Mononuclear cell (primary cell): ENCODE data around the gene SLC44A1. TPM values are rescaled to one million over a fixed set of nuclear protein-coding genes. Genes with fewer than 3 reads are reported as not detected.
A peak's percentile ranks its signal among the peaks of the same experiment; 100 is the strongest.

Experiments
- H3K27me3 ChIP-seq: 2 replicates; pipeline ENCODE4 v1.6.0; 2011; ENCODE audit warnings: low read length, control low read depth; ENCODE audit not compliant: insufficient read depth
- H3K4me1 ChIP-seq: 2 replicates; pipeline ENCODE4 v1.5.1; 2011; ENCODE audit warnings: mild to moderate bottlenecking, low read length, control low read depth; ENCODE audit not compliant: insufficient read depth
- H3K4me3 ChIP-seq: 2 replicates; pipeline ENCODE4 v1.5.1; 2011; ENCODE audit warnings: mild to moderate bottlenecking, low read length, moderate library complexity
- H3K9me3 ChIP-seq: 2 replicates; pipeline ENCODE4 v1.5.1; 2011; ENCODE audit warnings: low read depth, mild to moderate bottlenecking, control low read depth, low read length
- total RNA-seq: library from RNA; depleted of rRNA; stranded (reverse); fragments of >200 nt; gene quantifications from one replicate; pipeline ENCODE4 v1.2.3, GENCODE V29; 2012

SLC44A1 gene
- total RNA-seq, 1 donor, result 8.2 TPM

DNA sequence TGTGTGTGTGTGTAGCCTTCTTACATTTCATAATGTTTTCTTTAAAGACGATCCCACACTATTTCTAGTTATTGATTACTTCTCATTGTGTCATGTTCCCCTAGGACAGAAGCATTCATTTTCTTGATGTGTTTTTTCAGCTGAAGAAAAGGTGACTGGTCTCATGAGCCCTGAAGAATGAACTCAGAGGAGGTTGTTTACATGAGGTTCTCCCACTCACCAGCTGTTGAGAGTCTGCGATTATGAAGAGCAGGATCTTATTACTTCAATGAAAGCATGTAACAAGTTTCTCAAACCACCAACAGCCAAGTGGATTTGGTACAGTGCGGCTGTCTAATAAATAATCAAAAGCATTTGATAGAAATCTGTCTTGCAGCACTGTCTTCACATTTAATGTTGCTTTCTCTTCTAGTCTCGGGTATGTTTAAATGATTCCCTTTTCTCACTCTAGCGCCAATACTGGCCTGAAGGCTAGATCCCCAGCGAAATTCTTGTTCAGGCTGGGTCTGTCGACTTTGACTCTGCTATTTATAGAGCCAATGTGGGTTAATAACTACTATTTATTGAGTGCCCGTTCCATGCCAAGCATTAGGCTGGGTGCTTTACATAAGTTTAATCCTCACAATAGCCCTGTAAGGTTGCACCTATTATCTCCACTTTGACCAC, 193.8 kb downstream of the SLC44A1 start:
- no peak overlapping the region for H3K4me3 ChIP-seq
- no peaks in the 10 kb centered on the region for H3K27me3 ChIP-seq
- H3K9me3 ChIP-seq, result no peaks in the 10 kb centered on the region
- H3K4me1 ChIP-seq, result no peaks in the 10 kb centered on the region

DNA sequence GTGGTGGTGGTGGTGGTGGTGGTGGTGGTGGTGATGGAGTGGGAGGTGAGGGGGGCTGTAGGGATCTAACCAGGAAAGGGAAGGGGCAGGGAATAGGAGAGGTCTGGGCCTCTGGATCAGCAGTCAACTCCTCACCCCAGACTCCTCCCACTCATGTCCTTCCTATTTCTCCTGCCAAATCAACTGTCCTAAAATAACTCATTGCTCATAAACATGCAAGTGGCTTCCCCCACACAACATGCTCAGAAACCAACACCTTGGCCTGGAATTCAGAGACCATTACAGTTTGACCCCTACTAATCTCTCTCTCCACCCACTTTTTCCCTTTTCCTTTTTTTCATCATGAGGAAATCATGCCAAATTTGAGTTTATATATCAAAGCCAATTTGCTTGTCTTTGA, 195.0 kb downstream of the SLC44A1 start:
- Histone ChIP-seq H3K4me3 (no peak overlapping the region), H3K9me3 (no peaks in the 10 kb centered on the region), H3K4me1 (no peaks in the 10 kb centered on the region), H3K27me3 (no peaks in the 10 kb centered on the region)

DNA sequence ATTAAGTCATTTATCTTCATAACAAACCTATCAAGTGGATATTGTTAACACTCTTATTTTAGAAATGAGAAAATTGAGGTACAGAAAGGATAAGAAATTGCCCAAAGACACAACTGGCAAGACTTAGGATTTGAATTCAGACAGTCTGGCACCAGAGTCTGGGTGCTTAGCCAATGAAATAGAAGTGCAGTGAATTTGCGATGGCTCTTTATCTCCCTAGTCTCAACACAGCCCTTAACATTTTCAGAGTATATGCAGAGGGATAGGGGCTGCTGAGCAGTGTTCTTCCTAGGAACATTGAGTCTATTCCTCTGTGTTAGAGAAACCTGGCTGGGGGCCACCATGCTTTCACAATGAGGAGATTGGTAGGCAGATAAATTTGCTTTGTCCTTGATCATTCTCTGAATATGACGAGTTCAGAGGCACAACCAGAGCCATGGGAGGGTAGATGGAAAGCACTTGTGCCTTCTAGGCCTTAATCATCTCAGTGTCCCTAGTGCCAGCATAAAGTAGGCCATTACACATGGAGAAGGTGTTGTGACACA, 197.2 kb downstream of the SLC44A1 start:
- no peaks in the 10 kb centered on the region for H3K9me3 ChIP-seq
- H3K4me3 ChIP-seq, result no peak overlapping the region
- no peaks in the 10 kb centered on the region for H3K27me3 ChIP-seq

DNA sequence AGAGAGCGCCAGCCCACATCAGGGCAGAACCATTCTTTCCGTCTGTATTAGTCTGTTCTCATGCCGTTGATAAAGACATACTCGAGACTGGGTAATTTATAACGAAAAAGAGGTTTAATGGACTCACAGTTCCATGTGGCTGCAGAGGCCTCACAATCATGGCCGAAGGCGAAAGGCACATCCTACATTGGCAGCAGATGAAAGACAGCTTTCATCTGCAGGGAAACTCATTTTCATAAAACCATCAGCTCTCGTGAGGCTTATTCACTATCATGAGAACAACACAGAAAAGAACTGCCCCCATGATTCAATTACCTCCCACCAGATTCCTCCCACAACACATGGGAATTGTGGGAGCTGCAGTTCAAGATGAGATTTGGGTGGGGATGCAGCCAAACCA, 198.7 kb downstream of the SLC44A1 start:
- Histone ChIP-seq H3K27me3 (no peaks in the 10 kb centered on the region), H3K4me1 (peaks cover 5% of the 10 kb centered on the region), H3K9me3 (no peaks in the 10 kb centered on the region), H3K4me3 (no peak overlapping the region)

More for the DNA sequence above, 197.2 kb downstream of the SLC44A1 start:
- no peaks in the 10 kb centered on the region for H3K4me1 ChIP-seq

DNA sequence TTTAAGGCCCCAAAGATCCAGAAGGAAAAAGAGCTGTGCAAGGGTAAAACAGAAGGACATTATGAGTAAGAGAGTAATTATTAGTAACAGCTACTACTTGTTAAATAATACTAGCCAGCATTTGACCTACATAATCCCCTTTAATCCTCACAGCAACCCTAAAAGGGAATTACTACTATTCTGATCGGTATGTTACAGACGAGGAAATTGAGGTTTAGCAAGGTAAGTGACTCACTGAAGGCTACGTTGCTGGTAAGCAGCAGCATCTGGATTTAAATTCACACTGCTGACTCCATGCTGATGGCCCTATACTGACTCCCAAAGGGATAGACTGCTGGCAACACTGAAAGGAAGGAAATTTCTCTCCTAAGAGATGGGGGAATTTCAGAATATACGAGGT, 199.7 kb downstream of the SLC44A1 start:
- Histone ChIP-seq H3K4me1 (peaks cover 10% of the 10 kb centered on the region), H3K27me3 (no peaks in the 10 kb centered on the region), H3K4me3 (no peak overlapping the region), H3K9me3 (no peaks in the 10 kb centered on the region)

DNA sequence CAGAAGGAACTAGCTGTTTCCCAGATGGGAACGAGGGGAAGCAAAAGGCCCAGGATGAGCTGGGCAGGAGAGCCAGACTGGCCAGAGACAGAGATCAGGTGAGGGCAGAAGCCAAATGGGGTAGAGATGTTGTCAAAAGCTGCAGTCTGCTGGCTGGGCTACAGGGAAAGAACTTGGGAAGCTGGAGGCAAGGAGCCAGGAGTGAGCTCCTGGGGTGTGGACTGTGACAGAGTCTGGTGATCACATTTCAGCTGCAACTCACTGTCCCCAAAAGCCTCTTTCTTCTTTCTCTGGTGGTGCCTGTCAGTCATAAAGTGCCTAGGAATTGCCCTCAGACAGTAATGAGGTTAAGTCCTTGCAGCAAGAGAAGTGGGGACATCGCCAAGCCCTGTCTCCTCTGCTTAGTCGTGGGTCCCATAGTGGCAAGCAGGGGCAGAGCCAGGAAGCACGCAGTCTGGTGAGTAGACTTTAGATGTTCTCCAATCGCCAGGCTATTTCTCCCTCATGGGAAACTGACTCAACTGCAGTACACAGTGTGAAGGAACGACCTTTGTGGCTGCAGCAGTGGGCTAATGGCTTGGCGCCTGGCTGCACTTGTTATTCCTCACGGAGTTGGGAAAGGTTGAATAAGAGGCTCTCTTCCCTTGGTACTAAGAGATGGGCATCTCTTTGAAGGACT, 200.9 kb downstream of the SLC44A1 start:
- H3K4me3 ChIP-seq, result no peak overlapping the region
- no peaks in the 10 kb centered on the region for H3K9me3 ChIP-seq
- H3K4me1 ChIP-seq, result peaks cover 10% of the 10 kb centered on the region
- no peaks in the 10 kb centered on the region for H3K27me3 ChIP-seq

DNA sequence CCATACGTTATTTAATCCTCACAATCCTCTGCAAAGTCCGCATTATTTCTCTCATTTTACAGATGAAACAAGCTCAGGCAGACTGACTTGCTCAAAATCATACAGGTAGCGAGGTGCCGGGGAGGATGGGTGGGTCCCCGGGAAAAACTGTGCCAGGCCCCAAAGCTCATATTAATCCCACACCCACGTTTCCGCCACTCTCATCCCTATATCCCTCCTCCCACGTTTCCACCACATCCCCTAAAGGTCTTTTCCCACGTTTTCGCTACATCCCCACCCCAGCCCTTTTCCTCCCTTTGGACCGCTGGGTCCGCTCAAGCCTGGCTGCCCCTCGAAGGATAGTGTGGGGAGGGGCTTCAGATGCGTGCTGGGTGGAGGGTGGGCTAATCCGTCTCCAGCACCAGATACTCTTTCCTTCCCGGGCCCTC, 202.9 kb downstream of the SLC44A1 start:
- peaks cover 10% of the 10 kb centered on the region for H3K4me1 ChIP-seq
- H3K4me3 ChIP-seq, result peak overlapping the region; percentile 61
- H3K27me3 ChIP-seq, result no peaks in the 10 kb centered on the region
- no peaks in the 10 kb centered on the region for H3K9me3 ChIP-seq

DNA sequence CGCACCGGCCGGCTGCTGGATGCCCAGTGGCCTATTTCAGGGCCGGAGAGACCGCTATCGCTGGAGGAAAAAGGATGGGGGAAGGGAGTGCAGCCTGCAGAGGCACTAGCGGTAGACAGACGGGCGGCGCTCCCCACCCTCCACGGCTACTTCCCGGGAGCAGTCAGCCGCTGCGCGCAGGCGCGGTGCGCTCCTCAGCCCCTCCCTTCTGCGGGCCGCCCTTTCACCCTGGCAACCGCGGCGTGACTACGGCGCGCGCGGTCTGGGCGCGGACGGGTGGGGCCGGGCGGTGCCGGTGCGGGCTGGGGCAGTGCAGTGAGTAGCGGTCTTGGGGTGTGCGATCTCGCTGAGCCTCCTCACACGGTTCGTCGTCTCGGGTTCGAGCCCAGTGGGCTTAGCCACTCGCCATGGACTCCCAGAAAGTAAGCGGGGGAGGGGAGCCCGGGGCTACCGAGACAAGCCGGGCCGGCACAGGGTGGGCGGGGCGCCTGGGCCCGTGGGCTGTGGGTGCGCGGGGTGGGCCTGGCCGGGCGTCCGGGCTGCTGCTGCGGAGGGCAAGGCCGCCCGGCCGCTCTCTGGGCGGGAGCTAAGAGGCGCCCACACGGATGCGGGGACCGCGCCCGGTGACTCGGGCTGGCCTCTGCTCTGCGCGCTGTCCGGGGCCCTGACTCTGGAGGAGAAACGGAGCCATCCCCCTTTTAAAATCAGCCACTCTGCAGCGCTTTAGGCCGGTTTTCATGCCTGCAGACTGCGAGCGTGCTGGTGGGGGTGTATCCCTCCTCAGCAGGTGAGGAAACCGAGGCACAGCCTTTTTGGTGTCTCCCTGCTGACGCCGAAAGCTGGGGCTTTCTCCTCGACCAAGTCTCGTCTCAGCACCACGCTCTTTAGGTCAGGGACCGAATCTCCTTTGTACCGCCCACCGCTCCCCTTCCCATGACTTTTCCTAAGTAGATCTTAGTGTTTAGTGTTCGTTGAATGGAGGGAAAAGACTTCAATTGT, 203.7 kb downstream of the SLC44A1 start, which contains the start of gene FSD1L:
FSD1L (plus strand) TSS at position 221 of the 999 bp plus-strand sequence; CDS start at position 408, 187 bp downstream.
- no peaks in the 10 kb centered on the region for H3K9me3 ChIP-seq
- H3K4me3 ChIP-seq, result peak within 1 kb of the TSS; percentile 61
- peaks cover 10% of the 10 kb centered on the region for H3K4me1 ChIP-seq
- no peaks in the 10 kb centered on the region for H3K27me3 ChIP-seq

DNA sequence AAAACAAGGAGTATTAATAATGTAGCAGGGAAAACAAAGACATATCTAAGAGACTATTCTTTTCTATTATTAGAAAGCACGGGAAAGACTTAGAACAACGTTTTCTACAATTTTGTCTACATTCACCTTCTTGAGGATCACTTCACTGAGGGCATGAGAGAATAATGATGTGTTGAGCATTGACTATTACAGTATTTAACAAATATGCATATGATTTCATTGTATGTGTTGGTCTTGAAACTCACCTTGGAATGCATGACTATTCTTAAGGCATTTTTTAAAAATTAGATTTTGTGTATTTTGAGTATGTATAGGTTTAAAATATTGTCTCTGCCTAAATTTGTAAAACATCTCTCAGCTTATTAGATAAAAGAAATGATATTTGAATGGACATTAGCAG, 204.6 kb downstream of the SLC44A1 start:
- Histone ChIP-seq H3K4me3 (no peak overlapping the region), H3K27me3 (no peaks in the 10 kb centered on the region), H3K4me1 (peaks cover 10% of the 10 kb centered on the region), H3K9me3 (no peaks in the 10 kb centered on the region)

DNA sequence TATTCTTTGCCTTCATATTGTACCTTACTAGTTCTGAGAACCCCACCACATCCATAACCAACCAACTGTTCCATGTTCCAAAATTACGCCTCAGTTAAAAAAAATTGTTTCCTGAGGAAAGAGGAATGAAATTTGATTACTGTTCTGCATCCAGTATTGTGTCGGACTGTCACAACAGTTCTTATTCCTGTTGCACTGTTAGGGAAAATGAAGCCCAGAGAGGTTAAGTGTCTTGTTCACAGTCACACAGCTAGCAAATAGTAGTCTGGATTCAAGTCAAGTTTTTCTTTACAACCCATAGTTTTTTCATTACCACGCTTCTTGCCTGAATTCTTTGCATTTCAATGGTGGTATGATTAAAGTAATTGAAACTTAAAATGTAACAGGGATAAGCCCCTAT, 207.7 kb downstream of the SLC44A1 start:
- peaks cover 10% of the 10 kb centered on the region for H3K4me1 ChIP-seq
- no peak overlapping the region for H3K4me3 ChIP-seq
- no peaks in the 10 kb centered on the region for H3K27me3 ChIP-seq
- H3K9me3 ChIP-seq, result no peaks in the 10 kb centered on the region

DNA sequence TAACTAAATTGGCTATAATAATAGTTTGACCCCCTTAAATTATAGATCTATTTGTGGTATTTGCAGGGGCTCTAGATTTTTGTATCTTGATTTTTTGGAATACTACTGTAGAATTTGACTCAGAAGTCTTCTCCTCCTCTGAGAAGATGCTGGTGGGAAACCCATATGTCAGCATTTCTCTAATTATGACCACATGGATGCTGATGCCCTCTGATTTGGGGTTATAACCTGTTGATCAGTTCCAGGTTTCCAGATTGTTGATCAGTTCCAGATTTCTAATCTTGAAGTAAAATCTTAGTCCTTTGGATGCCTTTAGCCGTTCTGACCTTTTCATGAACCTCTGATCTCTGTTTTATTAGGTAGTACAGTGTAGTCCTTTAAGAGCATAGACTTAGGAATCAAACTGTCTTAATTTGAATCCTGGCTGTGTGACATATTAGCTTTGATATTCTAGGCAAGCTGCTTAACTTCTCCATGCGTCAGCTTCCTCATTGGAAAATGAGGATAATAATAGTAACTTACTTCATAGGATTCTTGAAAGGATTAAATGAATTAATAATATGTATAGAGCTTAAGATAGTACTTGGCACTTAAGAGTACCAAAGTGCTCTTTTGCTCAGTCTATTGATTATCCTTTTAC, 211.5 kb downstream of the SLC44A1 start:
- no peaks in the 10 kb centered on the region for H3K27me3 ChIP-seq
- H3K9me3 ChIP-seq, result no peaks in the 10 kb centered on the region
- no peaks in the 10 kb centered on the region for H3K4me1 ChIP-seq
- no peak overlapping the region for H3K4me3 ChIP-seq

DNA sequence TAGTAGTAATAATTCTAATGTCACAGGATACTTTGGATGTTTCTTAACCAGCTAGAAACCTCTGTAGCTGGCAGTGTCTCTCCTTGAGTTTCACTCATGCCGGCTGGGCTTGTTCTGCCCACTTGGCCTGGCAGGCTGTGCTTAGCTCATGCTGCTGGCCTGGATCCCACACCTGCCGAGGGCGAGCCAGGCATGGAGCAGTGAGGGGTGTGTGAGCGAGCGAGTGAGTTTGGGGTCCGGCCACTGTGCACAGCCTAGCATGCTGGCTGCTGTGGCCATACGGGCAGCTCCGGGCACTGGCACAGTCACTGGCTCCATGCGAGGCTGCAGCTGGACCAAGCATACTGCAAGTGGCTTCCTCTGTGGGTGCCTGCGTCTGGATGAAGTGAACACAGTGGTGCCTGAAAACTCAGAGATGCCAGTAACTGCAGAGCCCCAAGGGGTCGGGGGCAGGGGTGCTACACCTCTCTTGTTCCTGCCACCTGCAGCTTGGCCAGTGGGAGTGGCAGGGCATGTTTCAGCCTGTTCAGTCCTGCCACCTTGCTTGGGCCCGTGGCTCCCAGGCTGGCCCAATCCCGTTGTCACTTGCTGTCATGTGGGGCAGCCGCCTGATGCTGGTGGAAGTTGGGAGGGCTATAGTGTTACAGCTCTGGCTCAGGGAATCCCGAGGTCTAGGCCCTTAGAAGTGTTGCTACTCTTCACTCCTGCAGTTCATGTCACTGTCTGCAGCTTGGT, 213.3 kb downstream of the SLC44A1 start:
- no peak overlapping the region for H3K4me3 ChIP-seq
- H3K9me3 ChIP-seq, result no peaks in the 10 kb centered on the region
- H3K4me1 ChIP-seq, result no peaks in the 10 kb centered on the region
- no peaks in the 10 kb centered on the region for H3K27me3 ChIP-seq

DNA sequence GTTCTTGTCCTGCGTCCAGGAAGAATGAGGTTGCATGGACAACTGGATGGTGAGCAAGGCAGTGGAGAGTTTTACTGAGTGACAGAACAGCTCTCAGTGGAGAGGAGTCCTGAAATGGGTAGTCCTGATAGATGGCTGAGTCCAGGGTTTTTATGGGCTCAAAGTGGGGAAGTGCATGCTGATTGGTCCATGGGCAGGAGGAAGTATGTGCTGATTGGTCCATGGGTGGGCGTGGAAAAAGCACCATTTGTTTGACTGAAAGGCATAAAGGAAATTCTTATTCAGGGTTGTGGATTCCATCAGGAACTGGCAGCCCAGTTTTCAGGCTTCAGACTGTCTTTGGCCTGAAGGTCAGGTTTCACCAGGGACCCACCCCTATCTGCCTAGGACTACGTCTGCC, 214.0 kb downstream of the SLC44A1 start:
- Histone ChIP-seq H3K4me1 (no peaks in the 10 kb centered on the region), H3K9me3 (no peaks in the 10 kb centered on the region), H3K27me3 (no peaks in the 10 kb centered on the region), H3K4me3 (no peak overlapping the region)

DNA sequence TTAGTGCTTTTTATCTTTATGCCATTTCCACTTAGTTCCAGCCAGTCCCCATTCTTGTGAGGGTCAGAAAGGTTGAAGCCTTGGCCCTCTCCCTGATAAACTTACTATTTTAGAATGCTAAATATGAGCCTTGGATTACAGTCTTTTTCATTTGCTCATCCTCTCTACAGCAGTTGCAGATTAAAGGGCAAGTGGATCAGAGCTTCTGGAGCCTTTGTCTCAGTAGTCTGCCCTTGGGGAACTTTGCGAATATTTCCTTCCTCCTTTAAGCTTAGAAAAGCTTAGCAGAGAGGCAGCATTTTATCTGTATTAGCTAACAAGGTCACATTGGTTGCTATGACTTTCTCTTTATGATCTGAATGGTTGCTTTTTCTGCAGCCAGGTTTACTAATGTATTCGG, 214.9 kb downstream of the SLC44A1 start:
- no peak overlapping the region for H3K4me3 ChIP-seq

More for the DNA sequence above, 214.9 kb downstream of the SLC44A1 start:
- Histone ChIP-seq H3K27me3 (no peaks in the 10 kb centered on the region), H3K9me3 (no peaks in the 10 kb centered on the region), H3K4me1 (no peaks in the 10 kb centered on the region)
